ENCODE data around the gene PIK3R5.

PIK3R5 gene, protein sequence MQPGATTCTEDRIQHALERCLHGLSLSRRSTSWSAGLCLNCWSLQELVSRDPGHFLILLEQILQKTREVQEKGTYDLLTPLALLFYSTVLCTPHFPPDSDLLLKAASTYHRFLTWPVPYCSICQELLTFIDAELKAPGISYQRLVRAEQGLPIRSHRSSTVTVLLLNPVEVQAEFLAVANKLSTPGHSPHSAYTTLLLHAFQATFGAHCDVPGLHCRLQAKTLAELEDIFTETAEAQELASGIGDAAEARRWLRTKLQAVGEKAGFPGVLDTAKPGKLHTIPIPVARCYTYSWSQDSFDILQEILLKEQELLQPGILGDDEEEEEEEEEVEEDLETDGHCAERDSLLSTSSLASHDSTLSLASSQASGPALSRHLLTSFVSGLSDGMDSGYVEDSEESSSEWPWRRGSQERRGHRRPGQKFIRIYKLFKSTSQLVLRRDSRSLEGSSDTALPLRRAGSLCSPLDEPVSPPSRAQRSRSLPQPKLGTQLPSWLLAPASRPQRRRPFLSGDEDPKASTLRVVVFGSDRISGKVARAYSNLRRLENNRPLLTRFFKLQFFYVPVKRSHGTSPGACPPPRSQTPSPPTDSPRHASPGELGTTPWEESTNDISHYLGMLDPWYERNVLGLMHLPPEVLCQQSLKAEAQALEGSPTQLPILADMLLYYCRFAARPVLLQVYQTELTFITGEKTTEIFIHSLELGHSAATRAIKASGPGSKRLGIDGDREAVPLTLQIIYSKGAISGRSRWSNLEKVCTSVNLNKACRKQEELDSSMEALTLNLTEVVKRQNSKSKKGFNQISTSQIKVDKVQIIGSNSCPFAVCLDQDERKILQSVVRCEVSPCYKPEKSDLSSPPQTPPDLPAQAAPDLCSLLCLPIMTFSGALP

GRCh38 chr17:8965394-8966168 lies at the start of gene PIK3R5:
Gene PIK3R5, minus strand, starts transcription at chr17:8965707. Its CDS starts 54,213 bp downstream, at chr17:8911494.
- Histone ChIP-seq H3K27ac (no peak within 1 kb of the TSS), H3K27me3 (replicated peaks) (peaks cover 6% of the 10 kb centered on the region), H3K4me3 (ENCODE audit: low read depth, low read length) (no peak within 1 kb of the TSS), H3K36me3 (replicated peaks) (no peaks in the 10 kb centered on the region)
- no peak for DNase-seq
- TF ChIP-seq, protein P1, sequence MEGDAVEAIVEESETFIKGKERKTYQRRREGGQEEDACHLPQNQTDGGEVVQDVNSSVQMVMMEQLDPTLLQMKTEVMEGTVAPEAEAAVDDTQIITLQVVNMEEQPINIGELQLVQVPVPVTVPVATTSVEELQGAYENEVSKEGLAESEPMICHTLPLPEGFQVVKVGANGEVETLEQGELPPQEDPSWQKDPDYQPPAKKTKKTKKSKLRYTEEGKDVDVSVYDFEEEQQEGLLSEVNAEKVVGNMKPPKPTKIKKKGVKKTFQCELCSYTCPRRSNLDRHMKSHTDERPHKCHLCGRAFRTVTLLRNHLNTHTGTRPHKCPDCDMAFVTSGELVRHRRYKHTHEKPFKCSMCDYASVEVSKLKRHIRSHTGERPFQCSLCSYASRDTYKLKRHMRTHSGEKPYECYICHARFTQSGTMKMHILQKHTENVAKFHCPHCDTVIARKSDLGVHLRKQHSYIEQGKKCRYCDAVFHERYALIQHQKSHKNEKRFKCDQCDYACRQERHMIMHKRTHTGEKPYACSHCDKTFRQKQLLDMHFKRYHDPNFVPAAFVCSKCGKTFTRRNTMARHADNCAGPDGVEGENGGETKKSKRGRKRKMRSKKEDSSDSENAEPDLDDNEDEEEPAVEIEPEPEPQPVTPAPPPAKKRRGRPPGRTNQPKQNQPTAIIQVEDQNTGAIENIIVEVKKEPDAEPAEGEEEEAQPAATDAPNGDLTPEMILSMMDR (IDR thresholded peaks at IDR 0.05; ENCODE audit: low read depth, low read length, missing control alignments): no peak
- in situ Hi-C loops (cut with HindIII; ENCODE audit: low pct_ligation_motif_present, low sequenced_read_pairs): no loop called here

DNA sequence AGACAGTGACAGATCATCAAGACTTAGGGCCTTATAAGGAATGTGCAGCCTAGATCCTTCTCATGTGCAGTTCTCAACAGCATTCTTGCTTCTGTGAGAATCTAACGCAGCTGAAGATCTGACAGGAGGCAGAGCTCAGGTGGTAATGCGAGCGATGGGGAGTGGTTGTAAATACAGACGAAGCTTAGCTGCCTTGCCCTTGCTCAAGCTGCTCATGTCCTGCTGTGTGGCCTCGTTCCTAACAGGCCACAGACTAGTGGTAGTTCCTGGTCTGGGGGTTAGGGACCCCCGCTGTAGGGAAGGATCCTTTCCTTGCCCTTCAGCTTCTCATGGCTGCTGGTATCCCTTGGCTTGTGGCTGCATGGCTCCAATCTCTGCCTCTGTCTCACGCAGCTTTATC lies 45.5 kb upstream of the PIK3R5 start:
- in situ Hi-C loops (cut with HindIII; ENCODE audit: low pct_ligation_motif_present, low sequenced_read_pairs): no loop called here
- Histone ChIP-seq H3K27me3 (replicated peaks) (peaks cover 5% of the 10 kb centered on the region), H3K27ac (no peak overlapping the region), H3K4me3 (ENCODE audit: low read depth, low read length) (no peak overlapping the region), H3K36me3 (replicated peaks) (no peaks in the 10 kb centered on the region)
- TF ChIP-seq, protein P1 (IDR thresholded peaks at IDR 0.05; ENCODE audit: low read depth, low read length, missing control alignments): no peak
- no peak for DNase-seq

DNA sequence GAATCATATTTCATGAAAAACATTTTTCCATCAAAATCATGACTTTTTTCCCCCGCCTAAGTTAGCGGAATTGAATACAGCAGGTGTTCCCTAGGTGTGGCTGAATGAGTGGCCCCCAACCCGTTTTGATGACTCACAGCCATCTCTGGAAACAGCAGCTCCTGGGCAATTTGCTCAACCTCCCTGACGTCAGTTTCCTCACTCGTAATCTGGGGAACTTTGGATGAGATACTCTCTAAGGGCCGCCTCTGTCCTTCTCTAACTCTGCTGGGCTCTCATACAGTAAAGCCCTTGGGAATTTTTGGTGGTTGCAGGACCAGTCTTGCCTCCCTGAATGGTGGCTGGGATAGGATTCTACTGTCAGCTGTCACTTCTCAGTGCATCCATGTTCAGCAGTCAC lies 44.2 kb upstream of the PIK3R5 start:
- no peak overlapping the region for H3K4me3 ChIP-seq (ENCODE audit: low read depth, low read length)
- TF ChIP-seq, protein P1 (IDR thresholded peaks at IDR 0.05; ENCODE audit: low read depth, low read length, missing control alignments): no peak
- H3K27me3 ChIP-seq (replicated peaks): peaks cover 11% of the 10 kb centered on the region
- in situ Hi-C loops (cut with HindIII; ENCODE audit: low pct_ligation_motif_present, low sequenced_read_pairs): no loop called here
- no peak for DNase-seq
- H3K36me3 ChIP-seq (replicated peaks): no peaks in the 10 kb centered on the region
- H3K27ac ChIP-seq: no peak overlapping the region

GRCh38 chr17:9009096-9009495 lies 43.6 kb upstream of the PIK3R5 start:
- no peak overlapping the region for H3K27ac ChIP-seq
- no peaks in the 10 kb centered on the region for H3K36me3 ChIP-seq (replicated peaks)
- no peak for DNase-seq
- no peak overlapping the region for H3K4me3 ChIP-seq (ENCODE audit: low read depth, low read length)
- TF ChIP-seq, protein P1 (IDR thresholded peaks at IDR 0.05; ENCODE audit: low read depth, low read length, missing control alignments): no peak
- in situ Hi-C loops (cut with HindIII; ENCODE audit: low pct_ligation_motif_present, low sequenced_read_pairs): no loop called here
- peaks cover 18% of the 10 kb centered on the region for H3K27me3 ChIP-seq (replicated peaks)

DNA sequence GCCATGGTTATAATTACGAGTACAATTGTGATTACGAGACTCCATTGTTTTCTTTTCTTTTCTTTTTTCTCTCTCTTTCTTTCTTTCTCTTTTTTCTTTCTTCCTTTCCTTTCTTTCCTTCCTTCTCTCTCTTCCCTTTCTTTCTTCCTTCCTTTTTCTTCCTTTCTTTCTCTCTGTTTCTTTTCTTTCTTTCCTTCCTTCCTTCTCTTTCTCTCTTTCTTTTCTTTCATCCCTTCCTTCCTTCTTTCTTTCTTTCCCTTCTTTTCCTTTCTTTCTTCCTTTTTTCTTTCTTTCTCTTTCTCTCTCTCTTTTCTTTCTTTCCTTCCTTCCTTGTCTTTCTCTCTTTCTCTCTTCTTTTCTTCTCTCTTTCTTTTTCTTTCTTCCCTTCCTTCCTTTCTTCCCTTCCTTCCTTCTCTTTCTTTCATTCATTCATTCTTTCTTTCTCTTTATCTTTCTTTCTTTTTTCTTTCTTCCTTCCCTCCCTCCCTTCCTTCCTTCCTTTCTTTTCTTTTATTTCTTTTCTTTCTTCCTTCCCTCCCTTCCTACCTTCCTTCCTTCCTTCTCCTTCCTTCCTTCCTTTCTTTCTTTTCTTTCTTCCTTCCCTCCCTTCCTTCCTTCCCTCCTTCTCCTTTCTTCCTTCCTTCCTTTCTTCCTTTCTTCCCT lies 41.7 kb upstream of the PIK3R5 start:
- in situ Hi-C loops (cut with HindIII; ENCODE audit: low pct_ligation_motif_present, low sequenced_read_pairs): no loop called here
- no peaks in the 10 kb centered on the region for H3K36me3 ChIP-seq (replicated peaks)
- no peak overlapping the region for H3K27ac ChIP-seq
- peaks cover 35% of the 10 kb centered on the region for H3K27me3 ChIP-seq (replicated peaks)
- TF ChIP-seq, protein P1 (IDR thresholded peaks at IDR 0.05; ENCODE audit: low read depth, low read length, missing control alignments): no peak
- no peak overlapping the region for H3K4me3 ChIP-seq (ENCODE audit: low read depth, low read length)
- DNase-seq: no peak
